HG03108 (cell line): Measurements from ENCODE around the gene HCCS.
"Not testable (repeated sequence)": the region's sequence is repeated elsewhere in the genome, so short reads cannot be mapped to it uniquely, and the experiment has no call there.

Experiments used
- ATAC-seq: cut with Tn5 transposase; IDR thresholded peaks from one replicate; pipeline ENCODE4 v1.9.1; 2021; ENCODE audit warnings: moderate library complexity; ENCODE audit not compliant: unreplicated experiment

The HCCS gene

DNA sequence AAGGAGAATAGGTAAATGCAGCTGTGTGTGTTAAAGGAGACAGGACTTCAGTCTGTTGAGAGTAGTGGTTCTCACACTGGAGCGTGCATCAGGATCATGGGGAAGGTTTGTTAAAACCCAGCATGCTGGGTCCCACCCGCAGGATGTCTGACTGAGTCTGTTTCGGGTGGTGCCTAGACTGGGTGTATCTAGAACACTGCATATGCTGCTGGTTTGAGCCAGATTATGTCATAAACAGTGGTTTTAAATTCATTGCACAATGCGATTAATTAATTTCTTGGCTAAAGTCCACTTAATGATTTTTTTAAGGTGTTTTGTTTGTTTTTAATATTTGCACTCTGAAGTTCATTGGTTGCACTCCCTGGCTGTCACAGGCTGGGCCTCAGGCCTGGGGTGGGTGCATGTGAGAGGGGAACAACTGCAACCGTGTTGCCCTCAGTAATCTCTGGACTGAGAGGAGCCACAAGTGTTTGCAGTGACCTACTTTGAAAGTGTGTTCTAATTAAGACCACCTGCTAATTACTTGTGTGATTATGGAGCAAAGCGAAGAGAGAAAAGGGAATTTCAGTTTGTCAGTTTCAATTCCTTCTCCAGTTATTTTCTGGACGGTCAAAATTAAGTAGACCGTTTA, 8.3 kb downstream of the HCCS start:
- no peak for ATAC-seq

DNA sequence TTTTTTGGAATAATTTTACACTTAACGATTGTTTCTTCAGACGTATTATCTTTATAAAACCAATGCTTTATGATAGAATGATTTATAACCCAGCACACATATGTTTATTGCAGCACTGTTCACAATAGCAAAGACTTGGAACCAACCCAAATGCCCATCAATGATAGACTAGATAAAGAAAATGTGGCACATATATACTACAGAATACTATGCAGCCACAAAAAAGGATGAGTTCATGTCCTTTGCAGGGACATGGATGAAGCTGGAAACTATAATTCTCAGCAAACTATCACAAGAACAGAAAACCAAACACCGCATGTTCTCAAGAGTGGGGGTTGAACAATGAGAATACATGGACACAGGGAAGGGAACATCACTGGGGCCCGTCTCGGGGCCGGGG, 12.0 kb downstream of the HCCS start:
- not testable (repeated sequence) for ATAC-seq

DNA sequence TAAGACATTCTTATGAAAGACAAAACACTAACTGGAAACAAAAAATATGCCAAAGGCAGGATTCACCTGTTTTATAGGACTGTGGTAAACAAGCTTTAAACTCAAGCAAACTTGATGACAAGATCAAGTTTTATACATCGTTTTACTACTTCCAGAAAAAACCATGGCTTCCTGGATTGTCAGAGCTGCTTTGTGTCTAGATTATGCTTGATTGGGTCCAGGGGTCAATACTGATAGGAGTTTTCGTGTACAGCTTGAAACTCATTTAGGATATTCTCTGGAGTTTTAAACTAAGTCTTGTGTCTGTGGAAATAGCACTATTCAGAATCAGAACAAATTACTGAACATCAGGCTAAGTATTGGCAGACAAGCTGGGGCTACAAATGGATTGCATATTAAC, 13.0 kb downstream of the HCCS start:
- no peak for ATAC-seq

DNA sequence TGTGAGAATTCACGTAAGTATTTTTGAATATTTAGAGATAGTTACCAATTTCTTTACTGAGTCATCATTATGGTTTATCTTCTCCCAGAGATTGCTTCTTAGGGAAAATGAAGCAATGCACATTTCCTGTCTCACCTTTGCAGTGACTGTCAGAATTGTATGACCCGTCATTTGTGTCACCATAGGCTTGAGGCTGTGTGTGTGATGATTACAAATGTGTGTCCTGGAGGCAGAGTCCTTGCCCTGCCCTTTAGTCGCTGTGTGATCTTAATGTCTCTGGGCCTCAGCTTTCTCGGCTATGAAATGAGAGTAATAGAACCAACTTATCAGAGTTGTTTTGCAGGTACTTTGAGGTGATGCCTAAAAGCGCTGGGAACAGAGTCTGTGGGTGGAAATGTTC, 13.9 kb downstream of the HCCS start:
- no peak for ATAC-seq

DNA sequence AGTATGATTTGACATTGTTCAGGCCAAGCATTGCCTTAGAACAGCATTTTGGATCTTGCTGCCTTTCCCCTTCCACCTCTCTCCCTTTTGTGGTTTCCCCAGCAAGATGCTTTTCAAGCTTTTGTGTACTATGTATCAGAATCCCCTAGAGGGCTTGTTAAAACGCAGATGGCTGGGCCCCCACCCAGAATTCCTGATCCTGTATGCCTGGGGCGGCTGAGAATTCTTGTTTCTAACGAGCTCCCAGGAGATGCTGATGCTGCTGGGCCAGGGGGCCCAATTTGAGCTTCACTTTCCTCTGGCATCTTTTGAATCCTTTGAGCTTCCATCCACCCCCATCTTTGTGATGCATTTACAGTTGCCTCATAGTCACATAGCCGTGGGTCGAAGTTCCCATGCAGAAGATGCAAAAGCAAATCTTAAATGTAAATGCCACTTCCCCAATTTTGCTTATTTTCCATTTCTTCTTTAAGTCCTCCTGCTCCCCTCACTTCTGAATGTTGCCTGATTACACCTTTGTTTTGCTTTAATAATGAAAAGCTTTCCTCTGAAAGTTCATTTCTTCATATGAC, 18.5 kb downstream of the HCCS start:
- no peak for ATAC-seq

DNA sequence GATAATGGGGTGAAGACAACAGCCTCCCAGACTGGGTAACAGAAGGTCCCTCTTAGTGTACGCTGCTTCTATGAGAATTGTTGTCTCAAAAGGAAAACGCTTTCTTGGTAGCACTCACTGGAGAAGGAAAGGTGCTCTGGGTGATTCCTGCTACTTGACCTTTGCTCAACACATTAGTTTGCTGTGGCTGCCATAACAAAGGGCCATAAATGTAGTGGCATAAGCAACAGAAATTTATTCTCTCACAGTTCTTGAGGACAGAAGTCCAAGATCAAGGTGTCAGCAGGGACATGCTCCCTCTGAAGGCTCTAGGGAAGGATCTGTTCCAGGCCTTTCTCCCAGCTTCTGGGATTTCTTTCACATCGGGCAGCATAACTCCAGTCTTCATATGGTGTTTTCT, 19.0 kb downstream of the HCCS start:
- no peak for ATAC-seq

DNA sequence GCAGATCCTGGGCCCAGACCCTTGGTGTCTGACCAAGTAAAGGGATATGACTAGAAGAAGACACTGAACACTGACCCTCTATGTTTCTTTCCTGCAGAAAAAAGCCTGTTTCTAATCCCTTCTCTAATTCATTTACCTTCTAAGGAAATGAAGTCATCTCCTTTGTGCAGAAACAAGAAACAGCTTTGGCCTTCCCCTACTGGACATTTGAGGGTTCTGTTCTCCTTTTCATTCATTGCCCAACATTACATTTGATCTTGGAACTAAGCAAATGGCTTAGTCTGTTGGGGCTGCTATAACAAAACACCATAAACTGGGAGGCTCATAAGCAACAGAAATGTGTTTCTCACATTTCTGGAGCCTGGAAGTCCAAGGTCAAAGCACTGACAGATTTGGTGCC, 20.0 kb downstream of the HCCS start:
- ATAC-seq, result no peak

DNA sequence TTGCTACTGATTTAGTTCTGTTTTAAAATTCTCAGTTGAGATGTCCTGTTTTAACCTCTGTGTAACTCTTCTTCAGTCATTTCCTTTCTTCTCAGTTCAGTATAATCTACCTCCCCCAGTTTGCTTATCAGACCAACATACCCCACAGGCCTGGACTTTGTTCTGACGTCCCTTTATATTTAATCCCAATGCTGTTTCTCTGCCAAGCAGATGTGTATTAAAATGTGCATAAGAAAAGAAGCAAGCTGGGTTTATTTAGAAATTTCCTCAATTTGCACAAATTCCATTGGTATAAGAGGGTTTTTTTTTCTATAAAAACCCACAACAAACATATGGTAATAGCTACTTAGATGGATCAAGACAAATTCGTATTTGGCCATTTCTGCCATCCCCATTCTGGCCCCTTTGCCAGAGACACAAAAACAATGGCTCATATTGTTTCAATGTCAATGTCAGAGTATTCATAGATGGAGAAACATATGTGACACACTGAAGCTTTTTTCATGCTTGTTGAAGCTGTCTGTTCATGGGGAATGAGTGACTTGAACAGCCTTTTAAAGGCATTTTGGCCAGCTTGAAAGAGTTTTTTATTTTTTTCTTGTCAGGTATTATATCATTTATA, 24.5 kb downstream of the HCCS start:
- ATAC-seq, result no peak

DNA sequence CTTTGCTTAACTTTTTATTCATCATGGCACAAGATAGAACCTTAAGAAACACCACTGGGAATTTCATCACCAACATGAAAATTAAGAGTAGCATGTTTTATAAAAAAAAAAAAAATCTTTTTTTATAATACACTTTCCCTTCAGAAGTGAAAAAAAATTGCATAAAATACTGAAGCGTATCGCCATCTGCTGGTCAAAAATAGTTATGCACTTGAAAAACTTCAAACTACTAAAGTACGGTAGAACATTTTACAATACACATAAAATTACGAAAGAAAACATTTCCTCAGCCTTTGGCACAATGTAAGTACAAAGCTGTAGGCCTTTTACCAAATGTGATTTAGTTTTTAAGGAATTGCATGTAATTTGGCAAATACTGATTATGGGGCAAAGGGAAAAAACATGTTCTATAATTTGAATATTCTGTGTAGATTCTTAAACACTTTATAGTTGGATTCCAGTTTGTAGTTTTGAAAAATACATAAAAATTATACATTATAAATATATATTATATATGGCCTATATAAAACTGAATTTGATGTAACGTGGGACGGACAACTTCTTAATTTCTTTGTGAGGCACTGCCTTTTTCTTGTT, 26.5 kb downstream of the HCCS start:
- no peak for ATAC-seq

DNA sequence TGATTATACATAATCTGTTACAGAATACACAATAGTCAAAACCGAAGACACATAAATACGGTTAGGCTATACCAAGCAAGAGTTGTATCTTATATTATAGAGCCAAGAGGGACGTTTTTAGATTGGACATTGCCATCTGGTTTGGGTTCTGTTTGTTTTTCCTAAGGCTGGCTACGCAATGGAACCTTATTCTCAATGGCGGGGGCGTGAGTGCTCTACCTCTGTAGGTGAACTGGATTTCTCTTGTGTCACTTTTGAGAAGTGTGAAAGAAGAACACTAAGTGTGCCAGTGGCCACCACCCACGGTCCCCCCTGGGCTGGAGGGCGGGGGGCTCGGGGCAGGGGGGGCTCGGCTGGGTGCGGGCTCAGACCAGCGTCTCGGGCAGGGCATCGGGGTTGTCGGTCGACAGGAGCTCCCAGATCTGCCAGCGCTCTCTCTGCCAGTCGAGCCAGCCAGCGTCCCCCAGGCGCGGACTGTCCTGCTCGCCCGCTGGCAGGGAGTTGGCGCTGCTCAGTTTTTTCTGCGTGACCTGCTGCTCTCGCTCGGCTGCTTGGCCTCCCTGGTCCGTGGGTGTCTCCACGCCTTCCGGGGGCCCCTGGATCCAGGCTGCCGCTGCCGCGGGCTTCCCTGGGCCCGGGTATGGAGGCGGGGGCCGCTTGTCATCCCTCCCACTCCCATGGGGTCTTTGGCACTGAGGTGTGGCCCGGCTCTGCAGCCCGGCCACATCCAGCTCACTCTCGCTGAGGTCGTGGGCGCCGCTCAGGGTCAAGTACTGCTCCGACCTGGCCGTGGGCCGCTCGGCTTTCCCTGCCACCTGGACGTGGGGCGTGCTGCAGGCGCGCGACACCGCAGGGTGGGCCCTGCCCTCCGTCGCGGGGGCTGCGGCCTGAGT, 27.6 kb downstream of the HCCS start:
- ATAC-seq, result no peak

DNA sequence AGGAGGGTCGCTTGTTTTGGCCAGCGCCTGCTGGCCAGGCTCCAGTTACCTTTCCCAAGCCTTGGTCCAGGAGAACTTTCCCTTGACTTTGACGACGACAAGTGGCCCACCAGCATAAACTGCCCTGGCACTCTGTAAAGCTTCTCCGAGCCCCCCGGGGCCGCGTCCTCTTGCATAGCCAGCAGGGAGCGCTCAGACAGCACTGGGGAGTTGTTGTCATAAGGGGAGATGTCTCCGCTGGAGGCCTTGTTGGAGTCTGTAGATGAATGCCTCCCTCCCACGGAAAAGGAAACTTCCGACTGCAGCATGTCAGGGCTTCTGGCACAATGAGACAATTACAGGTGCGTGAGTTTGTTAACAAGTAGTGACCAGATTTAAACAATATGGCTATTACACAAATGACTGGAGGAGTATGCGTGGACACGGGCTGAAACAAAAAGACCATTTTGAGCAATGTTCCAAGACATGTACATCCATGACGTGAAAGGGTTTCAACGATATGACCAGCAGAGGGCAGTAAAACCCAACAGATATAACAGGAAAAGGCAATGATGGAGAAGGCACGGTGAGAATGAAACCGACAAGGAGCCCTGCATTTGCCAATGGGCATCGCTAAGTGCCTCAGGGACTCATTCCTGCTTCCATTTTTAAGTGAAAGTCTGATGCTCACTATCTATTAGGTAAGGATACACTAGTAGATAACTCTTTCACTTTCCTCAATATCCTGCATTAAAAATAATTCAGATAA, 33.0 kb downstream of the HCCS start:
- ATAC-seq, result no peak

DNA sequence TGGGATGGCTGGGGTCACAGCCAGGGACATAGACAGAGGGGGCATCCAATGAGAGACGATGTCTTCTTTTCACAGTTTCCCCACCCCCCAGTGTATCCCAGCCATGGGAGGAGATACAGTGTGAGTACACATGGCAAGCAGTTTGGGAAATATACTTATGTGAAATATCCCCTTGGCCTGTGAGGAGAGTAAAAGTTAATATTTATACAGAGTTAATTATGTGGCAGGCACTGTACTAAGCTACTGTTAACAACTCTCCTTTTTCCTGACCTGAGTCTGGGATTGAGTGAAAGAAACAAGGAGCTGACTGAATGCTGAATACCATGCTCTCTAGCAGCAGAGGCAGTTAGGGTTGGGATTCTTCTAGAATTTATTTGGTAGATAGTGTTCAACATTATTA, 35.3 kb downstream of the HCCS start:
- ATAC-seq, result no peak

DNA sequence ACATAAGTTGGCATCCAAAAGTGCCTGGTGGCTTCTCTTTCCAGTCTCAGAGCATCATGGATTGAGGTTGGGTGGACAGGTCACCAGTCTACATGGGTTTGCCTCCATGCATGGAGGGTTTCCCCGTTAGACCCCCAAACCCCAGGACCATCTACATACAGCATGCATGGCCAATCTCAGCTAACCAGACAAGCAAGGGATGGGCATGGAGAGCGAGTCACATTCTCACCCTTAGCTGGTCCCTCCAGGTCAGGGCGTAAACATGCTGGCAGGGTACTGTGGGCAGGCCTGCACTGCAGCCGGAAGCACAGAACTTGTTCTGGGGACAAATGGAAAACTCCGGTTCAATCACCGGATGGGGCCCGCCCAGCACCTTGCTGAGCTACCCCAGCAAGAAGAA, 37.3 kb downstream of the HCCS start:
- ATAC-seq, result no peak

DNA sequence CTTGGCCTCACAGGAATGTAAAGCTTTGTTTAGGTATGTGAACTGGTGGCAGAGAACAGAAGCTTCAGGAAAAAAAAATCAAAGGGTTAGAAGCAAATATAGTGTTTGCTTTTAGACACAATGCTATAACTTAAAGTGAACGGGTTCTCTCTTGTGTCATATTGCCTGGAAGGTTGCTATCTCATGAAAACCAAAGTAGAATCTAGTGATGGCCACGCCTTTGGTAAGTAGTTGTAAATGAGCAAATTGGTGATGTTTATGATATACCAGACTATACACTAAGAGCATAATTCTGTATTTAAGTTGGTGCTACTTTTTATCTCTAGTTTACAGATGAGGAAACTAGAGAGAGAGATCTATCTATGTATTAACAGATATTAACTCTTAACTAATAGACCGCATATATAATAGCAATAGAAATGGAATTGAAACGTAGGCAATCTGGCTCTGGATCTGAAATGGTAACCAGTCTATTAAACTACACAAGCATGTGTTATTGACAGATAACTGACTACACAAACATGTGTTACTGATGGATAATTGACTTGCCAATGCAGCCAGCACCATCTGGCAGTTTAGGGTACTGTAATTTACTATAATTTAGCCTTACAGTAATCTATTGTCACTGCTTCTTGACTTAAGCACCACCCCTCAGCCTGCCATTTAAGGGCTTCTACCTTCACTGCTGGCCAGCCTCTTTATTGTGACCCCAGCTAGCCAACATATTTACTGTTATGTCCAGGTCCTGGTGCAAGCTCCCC, 40.8 kb downstream of the HCCS start:
- no peak for ATAC-seq

DNA sequence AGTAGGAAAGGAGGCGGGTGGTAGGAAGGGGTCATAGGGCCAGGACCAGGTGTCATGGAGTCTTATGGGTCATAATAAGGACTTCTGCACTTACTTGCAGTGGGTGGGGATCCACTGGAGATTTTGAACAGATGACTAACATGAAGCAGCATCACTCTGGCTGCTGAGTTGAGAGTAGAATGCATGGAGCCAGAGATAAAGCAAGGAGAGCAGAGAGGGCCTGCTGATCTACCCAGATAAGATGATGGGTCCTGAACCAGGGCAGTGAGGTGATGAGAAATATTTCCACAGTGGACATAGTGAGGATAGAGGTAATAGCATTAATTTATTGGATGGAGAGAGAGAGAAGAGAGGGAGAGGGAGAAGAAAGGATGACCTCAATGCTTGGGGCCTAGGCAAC, 48.0 kb downstream of the HCCS start:
- ATAC-seq, result no peak

DNA sequence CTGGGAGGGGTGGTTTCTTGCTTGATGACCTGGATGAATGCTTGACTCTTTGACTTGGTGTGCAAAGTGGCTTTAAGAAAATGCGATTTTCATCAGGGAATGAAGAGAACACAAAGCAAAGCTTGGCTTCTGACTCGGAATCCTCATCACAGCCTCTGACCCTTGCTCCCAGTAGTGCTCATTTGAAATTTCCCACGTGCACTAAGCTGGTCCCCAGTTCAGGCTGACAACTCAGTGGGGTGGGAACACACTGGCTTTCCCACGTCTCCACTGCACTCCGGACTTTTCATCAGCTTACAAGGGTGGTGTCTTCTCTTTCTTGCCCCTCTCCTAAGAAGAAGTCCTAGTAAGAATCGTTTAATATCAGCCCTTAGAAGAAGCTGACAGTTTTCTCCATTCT, 53.3 kb downstream of the HCCS start:
- ATAC-seq, result no peak

DNA sequence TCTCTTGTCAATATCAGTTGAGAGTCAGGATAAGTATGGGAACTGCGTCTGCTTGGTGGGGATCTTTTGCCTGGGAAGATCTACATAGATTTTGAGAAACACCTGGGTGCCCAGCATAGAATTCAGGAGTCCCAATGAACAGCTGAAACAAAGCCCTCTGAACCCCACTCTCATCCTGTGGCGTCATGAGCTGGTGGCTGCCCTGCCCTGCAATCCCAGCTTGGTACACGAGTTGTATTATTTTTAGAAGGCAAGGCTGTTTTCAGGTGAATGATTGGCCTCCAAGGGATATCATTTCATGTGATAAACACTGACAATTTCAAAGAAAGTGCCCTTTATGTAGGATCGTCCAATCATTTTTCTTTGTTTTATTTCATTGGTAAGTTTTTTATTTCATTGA, 60.8 kb downstream of the HCCS start:
- no peak for ATAC-seq

DNA sequence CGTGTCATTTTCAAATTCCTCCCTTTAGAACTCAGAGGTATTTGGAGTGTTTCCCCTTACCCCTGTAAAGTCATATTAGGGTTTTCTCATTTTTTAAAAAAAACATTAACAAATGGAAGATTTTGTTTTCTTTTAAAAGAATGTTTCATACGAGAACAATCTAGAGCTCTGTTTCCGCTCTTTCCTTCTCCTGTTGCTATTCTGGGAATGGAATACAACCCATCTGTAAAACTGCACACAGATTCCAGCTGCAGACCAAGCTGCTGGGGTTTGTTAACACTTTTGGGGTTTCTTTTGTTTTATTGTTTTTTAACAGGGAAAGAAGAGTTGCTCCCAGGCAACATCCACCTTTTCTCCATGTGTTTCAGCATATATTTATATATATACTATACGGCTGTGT, 61.3 kb downstream of the HCCS start:
- no peak for ATAC-seq
